Activated T-cell treated with anti-CD3 and anti-CD28 coated beads for 24 hours (primary cell): ENCODE data around the gene CCDC87.
"Not testable (repeated sequence)": the region's sequence is repeated elsewhere in the genome, so short reads cannot be mapped to it uniquely, and the experiment has no call there.

Experiments used
- DNase-seq: peaks from one replicate; pipeline ENCODE4 v3.0.0-alpha.2; 2020; ENCODE audit warnings: low read depth

The CCDC87 gene

DNA sequence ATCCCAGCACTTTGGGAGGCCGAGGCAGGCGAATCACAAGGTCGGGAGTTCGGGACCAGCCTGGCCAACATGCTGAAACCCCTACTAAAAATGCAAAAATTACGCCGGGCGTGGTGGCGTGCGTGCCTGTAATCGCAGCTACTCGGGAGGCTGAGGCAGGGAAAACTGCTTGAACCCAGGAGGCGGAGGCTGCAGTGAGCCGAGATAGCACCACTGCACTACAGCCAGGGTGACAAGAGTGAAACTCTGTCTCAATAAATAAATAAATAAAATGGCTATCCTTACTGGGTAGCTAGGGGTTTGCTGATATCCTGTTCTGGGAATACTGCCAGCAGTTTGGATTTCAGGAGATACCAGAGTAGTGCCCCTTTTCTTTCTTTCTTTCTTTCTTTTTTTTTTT is 21.2 kb upstream of the CCDC87 start:
- DNase-seq = no peak

DNA sequence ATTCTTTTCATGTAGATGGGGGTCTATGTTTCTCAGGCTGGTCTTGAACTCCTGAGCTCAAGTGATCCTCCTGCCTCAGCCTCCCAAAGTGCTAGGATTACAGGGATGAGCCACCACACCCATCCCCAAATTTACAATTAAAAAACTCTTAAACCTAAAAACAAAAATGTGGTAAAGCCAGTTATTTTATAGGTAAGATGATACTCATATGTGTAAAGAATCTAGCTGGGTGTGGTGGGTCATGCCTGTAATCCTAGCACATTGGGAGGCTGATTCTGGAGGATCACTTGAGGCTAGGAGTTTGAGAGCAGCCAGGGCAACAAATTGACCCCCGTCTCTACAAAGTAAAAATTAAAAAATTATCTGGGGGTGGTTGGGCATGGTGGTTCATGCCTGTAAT is 19.6 kb upstream of the CCDC87 start:
- no peak for DNase-seq

DNA sequence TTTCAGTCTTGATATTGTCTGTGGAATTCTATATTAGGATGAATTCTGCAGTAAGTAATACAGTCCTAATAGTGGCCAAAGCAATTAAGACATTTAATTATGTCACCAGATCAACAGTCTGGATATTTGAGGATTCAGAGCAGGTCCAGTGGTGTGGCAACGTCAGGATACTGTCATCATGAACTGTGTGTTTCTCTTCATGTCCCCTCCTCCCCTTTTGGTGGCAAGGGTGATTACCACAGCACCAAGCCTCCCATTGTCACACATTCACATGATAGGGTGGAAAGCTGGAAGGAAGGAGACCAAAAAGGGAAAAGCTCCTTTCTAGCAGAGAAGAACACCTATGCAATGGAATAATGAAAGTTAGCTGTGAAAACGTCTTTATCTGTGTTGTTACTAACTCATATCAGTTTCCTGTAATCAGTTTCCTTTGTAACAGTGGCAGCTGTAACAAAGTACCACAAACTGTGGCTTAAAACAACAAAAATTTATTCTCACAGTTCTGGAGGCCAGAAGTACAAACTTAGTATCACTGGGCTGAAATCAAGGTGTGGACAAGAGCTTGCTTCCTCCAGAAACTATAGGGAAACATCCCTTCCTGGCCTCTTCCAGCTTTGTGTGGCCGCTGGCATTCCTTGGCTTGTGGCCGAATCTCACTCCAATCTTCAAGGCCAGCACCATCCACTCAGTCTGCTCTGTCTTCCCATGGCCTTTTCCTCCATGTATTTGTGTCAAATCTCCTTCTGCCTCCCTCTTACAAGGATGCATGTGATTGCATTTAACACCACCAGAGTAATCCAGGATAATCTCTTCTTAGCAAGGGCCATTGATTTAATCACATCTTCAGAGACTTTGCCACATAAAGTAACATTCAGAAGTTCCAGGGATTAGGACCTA is 17.1 kb upstream of the CCDC87 start:
- no peak for DNase-seq

DNA sequence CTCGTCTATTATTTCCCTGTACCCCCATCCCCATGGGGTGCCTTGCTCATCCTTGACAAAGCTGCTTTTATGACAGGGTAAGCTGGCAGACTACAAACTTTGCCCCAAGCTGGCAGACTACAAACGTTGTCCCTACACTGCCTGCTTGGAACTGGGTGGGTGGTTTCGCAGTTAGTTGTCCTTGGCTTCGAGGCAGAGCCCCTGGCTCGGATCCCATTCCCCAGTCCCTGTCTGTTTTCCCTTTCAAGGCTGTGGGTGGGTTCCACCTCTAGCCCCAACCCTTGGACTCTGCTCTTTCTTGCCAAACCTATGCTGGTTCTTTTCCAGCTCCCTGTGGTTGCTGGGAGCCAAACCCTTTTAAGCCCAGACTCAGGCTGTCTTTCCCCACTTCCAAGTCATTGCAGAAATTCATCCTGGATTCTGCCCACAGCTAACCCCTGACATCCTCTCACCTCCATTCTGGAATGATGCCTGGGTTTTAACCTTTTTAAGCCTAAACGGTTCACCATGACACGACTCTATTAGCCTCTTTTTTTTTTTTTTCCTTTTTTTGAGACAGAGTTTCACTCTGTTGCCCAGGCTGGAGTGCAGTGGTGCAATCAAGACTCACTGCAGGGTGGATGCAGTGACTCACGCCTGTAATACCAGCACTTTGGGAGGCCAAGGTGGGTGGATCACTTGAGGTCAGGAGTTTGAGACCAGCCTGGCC is 14.4 kb upstream of the CCDC87 start:
- DNase-seq = no peak

DNA sequence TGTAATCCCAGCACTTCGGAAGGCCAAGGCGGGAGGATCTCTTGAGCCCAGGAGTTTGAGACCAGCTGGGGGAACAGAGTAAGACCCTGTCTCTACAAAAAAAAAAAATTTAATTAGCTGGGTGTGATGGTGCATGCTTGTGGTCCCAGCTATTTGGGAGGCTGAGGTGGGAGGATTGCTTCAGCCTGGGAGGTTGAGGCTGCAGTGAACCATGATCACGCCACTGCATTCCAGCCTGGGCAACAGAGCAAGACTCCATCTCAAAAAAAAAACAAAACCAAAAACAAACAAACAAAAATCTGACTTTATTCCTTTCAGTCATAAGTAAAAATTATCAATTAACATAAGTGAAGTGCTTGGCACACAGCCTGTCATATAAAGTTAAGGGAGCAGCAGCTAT is 13.7 kb upstream of the CCDC87 start:
- not testable (repeated sequence) for DNase-seq

DNA sequence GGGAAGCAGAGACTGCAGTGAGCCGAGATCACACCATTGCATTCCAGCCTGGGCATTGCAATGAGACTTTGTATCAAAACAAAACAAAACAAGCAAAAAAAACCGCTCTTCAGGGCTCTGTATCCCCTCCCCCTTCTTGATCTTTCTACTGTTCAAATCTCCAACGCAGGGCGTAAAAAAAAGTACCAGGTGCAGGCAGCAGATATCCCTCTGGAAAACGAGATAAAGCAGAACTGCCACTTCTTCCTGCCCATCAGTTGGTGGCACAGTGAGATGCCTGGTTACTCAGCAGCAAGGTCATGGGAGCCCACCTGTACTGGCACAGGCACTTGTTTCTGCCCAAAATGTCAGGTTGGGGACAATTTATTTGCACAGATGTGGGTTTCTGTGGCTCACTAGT is 11.3 kb upstream of the CCDC87 start:
- DNase-seq = no peak

DNA sequence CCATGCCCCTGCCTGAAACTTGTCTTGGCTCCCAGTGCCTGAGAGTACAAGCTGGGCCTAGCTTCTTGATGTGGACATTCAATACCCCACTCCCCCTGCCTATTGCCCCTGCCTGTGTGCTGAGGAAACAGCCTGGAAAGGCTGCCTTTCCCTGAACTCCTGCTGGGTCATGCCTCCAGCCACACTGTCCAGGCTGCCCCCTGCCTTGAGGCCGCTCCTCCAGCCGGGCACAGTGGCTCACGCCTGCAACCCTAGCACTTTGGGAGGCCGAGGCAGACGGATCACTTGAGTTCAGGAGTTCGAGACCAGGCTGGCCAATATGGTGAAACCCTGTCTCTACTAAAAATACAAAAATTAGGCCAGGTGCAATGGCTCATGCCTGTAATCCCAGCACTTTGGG is 10.2 kb upstream of the CCDC87 start:
- no peak for DNase-seq

DNA sequence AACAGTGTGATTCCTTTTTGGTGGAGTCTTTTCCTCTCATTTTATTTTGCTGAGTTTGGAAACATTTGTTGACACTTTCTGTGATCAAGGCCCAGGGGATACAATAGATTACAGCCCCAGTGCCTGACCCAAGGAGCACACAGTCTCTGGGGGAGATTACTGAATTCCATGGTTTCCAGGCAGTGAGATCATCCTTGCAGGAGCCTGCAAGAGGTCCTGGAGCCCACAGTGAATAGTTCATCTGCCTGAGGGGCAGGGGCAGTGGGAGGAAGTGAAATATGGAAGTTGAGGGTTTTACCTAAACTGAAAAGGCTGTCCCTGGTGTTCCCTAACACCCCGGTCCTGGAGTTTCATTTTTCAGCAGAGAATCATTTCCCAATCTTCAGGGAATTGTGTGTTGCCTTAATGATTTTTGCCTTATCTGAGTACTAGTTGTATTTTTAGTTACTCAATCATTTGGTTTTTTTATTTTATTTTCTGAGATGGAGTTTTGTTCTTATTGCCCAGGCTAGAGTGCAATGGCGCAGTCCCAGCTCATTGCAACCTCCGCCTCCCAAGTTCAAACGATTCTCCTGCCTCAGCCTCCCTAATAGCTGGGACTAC is 7.9 kb upstream of the CCDC87 start:
- DNase-seq = no peak

DNA sequence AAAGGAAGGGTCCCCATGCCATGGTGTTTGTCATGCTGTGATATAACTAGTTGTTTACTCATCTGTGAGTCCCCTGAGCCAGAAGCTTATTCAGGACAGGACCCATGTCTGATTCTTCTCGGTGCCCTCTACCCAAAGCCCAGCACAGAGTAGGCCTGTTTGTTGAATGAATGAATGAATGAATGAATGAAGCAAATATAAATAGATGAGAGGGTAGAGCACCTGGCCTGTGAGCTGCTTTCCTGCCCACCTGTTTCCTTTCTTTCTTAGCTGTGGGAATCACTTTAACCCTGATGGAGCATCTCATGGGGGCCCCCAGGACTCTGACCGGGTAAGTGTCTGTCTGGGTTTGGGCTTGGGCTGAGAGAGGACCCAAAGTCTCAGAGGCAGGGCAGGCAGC is 7.4 kb upstream of the CCDC87 start:
- no peak for DNase-seq

DNA sequence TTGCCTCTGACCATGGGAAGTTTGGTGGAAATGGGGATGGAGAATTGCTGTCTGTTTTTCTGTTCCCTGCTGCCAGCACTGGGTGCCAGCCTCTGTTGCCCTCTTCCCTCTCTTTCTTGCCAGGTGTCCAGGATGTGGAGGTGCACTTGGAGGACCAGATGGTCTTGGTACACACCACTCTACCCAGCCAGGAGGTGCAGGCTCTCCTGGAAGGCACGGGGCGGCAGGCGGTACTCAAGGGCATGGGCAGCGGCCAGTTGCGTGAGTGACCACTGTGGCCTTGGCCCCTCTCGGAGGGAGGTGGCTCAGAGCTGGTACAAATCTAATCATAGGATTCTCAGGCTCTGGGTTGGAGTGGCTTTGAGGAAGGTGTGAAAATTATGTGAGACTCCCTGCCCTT is 6.1 kb upstream of the CCDC87 start:
- DNase-seq = no peak

DNA sequence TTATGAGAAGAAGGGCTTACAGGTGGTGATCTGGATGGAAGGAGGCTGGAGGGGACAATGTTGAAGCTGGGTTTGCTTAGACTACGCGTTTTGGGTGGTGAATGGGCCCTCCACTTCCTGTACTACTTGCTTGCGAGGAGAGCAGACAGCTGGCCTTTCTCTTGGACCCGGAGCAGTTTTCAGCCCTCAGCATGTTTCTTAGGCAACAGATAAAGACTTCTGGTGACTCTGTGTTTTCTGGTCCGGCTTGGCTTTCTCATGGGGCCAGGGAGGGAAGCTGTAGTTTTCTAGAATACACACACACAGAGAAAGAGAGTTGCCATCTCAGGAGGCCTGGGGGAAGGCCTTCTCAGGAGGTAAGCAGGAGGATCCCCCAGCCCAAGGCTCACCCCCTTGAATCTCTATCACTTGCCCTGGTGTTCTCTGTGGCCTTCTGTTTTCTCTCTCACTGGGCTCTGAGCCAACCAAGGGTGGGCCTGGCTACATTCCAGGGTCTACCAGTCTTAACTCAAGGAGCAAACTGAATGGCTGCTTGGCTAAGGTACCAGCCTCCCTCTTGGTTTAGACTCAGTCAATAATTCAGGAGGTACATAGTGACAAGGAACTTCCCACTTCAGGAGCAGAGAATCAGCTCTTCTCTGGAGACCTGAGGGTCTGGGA is 2.5 kb upstream of the CCDC87 start:
- DNase-seq = no peak

DNA sequence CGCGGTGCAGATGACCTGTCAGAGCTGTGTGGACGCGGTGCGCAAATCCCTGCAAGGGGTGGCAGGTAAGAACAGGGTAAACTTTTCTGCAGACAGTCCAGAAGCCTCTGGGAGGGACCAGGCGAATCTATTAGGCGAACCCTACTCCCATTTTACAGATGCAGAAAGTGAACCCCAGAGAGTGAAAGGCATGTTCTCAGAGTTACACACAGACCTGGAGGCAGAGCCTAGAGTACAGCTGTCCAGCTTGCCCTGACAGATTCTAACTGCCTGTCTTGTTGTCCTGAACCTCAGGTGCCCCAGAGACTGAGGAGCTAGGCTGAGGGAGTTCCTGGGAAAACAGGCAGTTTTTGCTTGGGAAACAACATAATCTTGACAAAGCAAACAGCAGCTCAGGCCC is 787 bp upstream of the CCDC87 start:
- no peak for DNase-seq

DNA sequence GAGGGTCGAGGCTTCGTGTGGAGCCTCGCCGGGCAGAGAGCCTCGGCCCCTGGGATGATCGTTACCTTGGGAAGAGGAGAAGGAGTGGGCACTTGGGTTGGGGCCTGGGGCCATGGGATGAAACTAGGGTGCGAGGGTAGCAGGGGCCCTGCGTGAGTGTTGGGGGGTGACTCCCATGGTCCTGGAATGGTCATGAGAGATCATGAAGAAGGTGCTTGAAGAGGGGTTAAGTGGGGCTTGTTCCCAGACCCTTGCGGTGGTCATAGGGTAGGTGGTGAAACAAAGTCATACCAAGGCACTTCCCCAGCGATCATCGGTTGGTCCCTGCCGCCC is 406 bp upstream of the CCDC87 start:
- DNase-seq = no peak

DNA sequence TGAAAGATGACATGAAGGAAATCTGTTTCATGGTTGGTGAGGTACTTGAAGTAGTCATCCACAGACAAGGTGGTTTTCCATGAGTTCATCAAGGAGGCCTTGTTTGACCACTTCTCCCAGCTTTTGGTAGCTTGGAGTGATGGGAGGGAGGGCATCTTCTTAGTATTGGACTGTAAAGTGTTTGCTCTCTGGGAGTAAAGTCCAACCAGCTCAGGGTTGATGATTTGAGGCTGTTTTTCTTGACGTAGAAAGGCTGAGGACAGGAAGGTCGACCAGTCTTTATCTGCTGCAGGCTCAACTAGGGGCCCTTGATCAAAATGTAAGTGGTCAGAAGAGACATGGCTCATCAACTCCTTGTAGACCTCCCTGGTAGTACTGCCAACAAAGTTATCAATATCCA is 1.7 kb downstream of the CCDC87 start:
- no peak for DNase-seq

DNA sequence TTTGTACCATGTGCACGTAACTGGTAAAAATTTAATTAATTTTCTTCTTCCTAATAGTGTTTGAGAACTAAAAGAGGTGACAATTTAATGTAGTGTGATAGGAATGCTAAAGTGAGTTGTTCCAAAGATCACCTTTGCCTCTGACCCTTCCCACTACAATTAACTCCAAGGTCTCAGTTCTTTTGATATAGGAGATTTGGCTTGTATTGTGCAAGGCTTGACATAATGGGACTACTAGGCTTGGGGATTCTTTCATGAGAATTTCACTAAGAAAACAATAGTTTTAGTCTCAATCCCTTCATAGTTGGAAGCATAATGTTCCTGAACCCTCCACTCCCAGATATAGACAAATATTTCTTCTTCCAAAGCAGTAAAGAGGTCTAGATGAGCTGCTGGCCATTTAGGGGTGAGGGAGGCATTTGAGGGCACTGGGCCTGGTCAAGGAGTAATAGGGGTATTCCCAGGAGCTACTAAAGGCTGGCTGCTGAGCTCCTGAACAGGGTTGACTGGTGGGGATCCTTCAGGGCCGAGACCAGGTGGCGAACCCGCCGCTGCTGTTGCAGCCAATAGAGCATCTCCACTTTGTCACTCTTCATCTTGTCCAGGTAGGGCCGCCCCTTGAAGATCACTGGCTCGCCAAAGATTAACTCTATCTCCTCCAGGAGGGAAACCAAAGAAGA is 2.7 kb downstream of the CCDC87 start:
- no peak for DNase-seq

DNA sequence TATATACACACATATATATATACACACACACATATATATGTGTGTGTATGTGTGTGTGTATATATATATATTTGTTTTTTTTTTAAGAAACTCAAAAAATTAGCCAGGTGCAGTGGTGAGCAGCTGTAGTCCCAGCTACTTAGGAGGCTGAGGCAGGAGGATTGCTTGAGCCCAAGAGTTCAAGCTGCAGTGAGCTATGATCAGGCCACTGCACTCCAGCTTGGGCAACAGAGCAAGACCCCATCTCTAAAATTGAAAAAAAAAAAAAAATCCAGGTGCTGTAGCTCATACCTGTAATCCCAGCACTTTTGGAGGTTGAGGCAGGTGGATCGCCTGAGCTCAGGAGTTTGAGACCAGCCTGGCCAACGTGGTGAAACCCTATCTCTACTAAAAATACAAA is 3.5 kb downstream of the CCDC87 start:
- DNase-seq = not testable (repeated sequence)

DNA sequence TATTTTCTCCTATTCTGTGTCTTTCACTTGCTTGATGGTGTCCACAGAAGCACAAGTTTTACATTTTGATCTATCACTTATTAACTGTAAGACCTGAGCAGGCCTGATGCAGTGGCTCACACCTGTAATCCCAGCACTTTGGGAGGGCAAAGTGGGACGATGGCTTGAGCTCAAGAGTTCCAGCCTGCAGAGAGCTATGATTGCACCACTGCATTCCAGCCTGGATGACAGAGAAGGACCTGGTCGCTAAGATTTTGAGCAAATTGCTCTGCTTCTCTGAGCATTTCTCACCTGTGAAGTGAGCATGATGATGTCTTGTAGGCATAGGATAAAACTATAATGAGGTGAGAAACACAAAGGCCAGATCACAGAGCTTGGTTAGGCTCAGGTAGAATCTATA is 6.7 kb downstream of the CCDC87 start:
- no peak for DNase-seq

DNA sequence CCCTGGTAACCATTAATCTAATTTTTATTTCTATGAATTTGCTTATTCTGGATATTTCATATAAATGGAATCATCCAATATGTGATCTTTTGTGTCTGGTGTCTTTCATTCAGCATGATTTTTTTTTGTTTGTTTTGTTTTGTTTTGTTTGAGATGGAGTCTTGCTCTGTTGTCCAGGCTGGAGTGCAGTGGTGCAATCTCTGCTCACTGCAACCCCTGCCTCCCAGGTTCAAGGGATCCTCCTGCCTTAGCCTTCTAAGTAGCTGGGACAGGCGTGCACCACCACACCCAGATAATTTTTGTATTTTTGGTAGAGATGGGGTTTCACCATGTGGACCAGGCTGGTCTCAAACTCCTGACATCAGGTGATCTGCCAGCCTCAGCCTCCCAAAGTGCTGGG is 7.4 kb downstream of the CCDC87 start:
- DNase-seq = not testable (repeated sequence)

DNA sequence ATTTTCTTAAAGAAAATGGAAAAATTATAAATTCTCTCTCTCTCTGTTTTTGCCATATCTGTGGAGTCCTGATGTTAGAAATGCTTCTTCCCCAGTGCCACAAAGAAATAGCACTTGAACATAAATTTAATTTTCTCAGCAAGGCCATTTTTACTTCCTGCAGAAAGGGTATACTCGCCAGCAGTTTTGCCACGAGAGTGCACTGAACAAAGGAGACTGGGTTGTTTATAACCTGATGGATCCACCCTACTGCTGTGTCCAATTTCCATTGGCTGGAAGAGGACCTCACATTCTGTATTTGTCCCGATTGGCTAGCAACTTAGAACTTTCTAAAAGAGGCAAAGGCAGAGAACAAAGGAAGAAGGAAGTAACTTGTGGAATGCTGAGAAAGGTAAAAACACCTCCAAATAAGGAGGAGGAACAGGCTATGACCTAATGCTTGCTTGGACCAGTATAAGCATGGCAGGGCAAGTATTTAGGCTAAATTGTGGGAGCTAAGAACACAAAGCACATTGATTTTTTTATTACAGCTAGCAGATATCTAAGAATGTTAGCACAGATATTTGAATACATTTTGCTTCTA is 10.2 kb downstream of the CCDC87 start:
- DNase-seq = not testable (repeated sequence)

DNA sequence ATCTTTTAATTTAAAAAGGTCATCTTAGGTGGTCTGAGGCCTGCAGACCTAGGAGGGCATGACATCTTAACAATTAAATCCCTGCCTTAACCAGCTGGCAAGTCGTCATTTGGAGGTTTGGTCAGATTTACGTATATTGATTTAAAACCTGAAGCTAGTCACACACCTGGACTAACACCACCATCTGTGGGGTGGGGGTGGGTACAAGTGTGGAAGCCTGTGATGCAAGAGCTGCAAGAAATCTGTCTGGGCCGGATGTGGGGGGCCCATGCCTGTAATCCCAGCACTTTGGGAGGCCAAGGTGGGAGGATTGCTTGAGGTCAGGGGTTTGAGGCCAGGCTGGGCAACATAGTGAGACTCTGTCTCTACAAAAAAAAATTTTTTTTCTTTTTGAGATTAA is 11.6 kb downstream of the CCDC87 start:
- no peak for DNase-seq

DNA sequence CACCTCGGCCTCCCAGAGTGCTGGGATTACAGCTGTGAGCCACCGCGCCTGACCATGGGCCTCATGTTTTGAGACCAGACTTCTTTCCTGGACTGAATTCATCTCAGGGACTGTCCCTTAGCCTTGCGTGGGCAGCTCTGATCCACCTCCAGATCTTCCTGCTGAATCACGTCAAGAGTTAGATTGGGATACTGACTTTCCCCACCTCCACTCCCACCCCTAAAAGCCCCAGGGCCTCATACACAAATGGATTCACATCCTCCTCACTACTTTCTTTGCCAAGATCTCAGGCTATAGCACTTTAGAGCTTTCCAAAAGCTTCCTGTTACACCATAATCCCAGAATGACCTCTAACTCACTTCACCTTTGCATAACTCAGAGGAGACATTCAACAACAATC is 12.1 kb downstream of the CCDC87 start:
- no peak for DNase-seq
